Left forelimb (tissue), 1 donor: ENCODE measurements around the gene KRT40.

Experiments
- DNase-seq: peaks from one replicate; pipeline ENCODE4 v3.0.0-alpha.2; 2018; ENCODE audit warnings: low spot score

Gene KRT40

DNA sequence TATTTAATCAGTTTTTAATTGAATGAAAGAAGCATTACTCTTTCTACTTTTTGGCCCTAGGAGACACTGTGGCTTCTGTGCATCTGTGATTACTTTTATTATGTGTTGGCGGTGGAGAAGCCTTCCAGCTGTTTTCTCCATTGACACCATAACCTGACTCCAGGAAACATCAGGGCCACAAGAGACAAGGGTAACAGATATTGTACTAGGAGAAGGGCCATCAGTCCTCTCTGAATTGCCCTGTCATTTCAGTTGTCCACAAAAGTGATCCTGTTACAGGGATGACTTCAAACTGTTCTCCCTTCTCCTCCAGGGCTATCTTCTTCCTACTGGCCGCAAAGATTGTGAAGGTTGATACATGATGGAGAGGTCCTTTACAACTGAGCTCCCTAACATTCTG lies 32.0 kb downstream of the KRT40 start:
- no peak for DNase-seq

- no peak for DNase-seq
Observed at GRCh38 chr17:40951011-40951622, 33.0 kb downstream of the KRT40 start.

GRCh38 chr17:40950176-40950575 lies 34.0 kb downstream of the KRT40 start:
- no peak for DNase-seq

DNA sequence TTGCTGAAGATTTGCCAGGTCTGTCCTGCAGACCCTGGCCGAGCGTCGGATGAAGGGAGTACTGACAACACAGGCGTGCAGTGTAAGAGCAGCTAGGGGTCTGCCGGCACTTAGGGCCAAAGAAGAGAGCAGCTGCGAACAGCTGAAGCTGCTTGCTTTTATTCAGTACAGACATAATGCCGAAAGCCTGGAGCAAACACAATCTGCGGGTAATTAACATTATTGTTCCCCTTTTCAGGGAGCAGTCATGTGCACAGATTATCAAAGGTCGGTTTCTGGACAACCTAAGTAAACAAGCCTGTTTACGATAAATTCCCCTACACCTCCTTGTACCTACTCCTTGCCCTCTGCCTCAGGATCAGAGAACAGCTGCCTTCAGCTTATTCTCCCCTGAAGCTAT lies 34.7 kb downstream of the KRT40 start:
- DNase-seq = no peak

DNA sequence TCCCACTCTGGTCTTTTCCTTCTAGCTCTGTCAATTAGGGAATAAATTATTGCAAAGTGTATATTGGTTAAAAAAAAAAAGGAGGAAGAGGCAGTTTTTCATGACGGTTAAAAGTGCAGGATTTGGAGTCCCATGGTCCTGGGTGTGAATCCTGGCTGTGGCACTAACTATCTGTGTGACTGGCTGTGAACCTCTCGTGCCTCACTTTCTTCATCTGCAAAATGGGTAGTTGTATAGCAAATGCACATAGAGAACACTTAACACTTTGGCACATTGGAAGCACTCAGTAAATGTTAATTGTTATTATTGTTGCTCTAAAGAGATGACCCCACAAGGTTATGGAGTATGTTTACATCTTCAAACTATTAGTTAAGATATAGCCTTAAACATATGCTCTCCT lies 36.2 kb downstream of the KRT40 start:
- no peak for DNase-seq

DNA sequence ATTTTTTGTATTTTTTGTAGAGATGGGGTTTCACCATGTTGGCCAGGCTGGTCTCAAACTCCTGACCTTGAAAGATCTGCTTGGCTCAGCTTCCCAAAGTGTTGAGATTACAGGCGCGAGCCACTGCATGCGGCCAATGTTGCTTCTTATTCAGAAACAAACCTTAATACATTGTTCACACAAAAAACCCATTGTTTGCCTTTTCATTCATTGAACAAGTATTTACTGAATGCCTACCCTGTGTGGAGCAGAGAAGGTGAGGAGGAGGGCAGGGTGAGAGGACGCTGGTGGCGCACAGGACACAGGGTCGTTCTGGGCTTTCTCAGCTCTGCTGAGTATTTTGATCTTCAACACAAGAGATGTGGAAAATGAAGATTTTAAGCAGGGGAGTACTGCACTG lies 38.7 kb downstream of the KRT40 start:
- DNase-seq = no peak

GRCh38 chr17:40944531-40944930 lies 39.6 kb downstream of the KRT40 start:
- no peak for DNase-seq

DNA sequence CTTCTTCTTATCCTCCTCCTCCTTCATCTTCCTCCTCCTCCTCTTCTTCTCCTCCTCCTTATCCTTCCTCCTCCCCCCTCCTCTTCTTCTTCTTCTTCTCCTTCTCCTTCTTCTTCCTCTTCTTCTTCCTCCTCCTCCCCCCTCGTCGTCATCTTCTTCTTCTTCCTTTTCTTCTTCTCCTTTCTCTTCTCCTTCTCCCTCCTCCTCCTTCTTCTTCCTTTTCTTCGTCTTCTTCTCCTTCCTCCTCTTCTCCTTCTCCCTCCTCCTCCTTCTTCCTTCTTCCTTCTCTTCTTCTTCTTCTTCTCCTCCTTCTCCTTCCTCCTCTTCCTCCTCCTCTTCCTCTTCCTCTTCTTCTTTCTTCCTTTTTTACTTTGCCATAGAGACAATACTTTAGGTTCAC lies 41.6 kb downstream of the KRT40 start:
- no peak for DNase-seq

DNA sequence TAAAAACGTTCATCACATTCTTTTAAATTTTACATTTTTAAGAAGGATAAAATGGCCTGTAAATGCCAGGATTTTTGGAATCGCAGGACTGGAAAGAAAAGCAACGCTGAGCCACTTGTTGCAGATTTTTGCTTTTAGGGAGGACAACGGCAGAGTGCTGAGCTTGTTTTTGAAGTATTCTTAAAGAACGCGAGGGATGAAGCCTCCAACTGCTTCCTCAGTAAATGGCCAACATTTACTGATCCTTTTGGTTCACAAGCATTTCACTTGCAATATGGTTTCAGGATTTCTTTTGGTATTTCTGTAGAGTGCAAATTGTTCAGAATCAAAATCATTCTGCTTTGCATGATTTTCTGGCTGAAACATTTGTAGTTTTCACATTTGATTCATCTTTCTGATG lies 43.9 kb downstream of the KRT40 start:
- DNase-seq = no peak

DNA sequence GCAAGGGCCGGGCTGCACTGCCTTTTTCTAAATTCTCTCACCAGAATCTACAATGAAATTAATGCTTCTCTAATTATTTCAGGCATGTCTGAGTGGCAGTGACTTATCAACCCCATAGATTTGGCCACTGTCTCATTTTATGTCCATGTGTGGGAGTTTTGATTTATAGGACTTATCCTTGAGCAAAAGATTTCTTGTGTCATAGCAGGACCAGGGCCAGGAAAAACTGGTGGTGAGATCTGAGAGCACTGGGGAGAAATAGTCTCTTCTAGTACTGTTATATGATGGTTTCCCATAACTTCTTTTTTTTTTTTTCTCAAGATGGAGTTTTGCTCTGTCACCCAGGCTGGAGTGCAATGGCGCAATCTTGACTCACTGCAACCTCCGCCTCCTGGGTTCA lies 45.1 kb downstream of the KRT40 start:
- DNase-seq = no peak

- no peak for DNase-seq
Observed at GRCh38 chr17:40937384-40937819, 46.7 kb downstream of the KRT40 start, which contains the start of gene KRT23. Gene KRT23 (minus strand): TSS chr17:40937646. CDS start chr17:40936603, 1,043 bp downstream.

DNA sequence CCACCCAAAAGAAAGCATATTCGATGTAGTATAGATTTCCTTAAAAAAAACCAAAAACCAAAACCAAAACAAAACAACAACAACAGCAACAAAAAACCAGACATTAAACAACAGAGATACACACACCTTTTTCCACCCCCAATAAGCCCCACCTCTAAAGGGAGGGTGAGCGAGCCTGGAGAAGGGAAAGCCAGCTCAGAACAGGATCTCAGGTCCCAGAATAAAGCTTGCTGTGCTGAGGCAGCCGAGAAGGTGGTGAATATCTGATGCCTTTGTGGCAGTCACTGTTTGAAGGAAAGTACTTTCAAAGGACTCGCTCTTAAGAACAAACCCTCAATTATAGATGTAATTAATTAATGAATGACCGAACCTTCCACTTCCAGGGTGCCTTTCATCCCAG lies 47.1 kb downstream of the KRT40 start:
- no peak for DNase-seq

GRCh38 chr17:40936437-40936971 lies 47.6 kb downstream of the KRT40 start:
- DNase-seq = no peak

- DNase-seq = no peak
Observed at GRCh38 chr17:40935624-40936023, 48.5 kb downstream of the KRT40 start.

DNA sequence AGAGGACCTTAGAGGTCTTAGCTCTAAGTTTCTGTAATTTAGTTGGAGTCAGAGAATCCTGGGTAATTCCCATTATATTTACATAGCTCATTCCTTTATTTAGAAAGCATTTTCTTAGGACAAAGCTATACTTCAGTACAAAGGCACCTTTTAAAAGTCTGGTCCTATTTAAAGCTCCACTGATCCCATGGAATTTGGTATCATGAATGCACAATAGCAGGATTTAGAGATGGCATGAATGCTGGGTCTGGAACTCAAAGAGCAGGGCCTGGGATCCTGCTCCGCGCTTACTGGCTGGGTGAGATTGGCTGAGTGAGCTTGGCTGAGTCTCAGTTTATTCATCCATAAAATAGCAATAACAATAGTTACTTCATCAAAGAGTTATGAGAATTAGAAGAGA lies 51.5 kb downstream of the KRT40 start:
- no peak for DNase-seq

GRCh38 chr17:40931311-40931710 lies 52.8 kb downstream of the KRT40 start:
- no peak for DNase-seq
